H1 (cell line): ENCODE results near the gene MTFR2. TPM values are rescaled to one million over a fixed set of nuclear protein-coding genes. Genes with fewer than 3 reads are reported as not detected.

ENCODE experiments used
- CTCF ChIA-PET: fragments of 300-600 bp; sonication (Branson Sonifier 250); formaldehyde crosslinking; loops from one replicate; lab custom pipeline; 2021; ENCODE audit not compliant: partially characterized antibody; lab: Charles Lee
- POLR2A ChIA-PET: fragments of 300-600 bp; sonication (Branson Sonifier 250); formaldehyde crosslinking; loops from one replicate; lab custom pipeline; 2021; ENCODE audit warnings: inconsistent platforms; ENCODE audit not compliant: partially characterized antibody; lab: Charles Lee
- DNase-seq, 2 experiments: peaks; one replicate each; pipeline versions ENCODE4 v3.0.0 to v3.0.0-alpha.2; 2010 to 2022; ENCODE audit warnings: low spot score in 2 of 2, low read depth in 1 of 2, mixed read lengths in 1 of 2
- FAIRE-seq: peaks from 2 replicates; lab custom pipeline; 2011; peaks lifted over from hg19 to GRCh38; lab: Jason Lieb, UNC
- H2AFZ ChIP-seq: 2 replicates; pipeline ENCODE4 v1.8.1; 2012; ENCODE audit warnings: low read length, inconsistent platforms
- H2AK5ac ChIP-seq: 2 replicates; pipeline ENCODE4 v1.6.1; 2013; ENCODE audit warnings: low read depth, low read length
- H2BK120ac ChIP-seq: replicated peaks from 2 replicates; pipeline ENCODE3; 2013; ENCODE audit warnings: low read depth, low read length, inconsistent platforms
- H2BK12ac ChIP-seq: 2 replicates; pipeline ENCODE4 v1.6.1; 2013; ENCODE audit warnings: low read depth, low read length
- H2BK15ac ChIP-seq: 2 replicates; pipeline ENCODE4 v1.6.1; 2013; ENCODE audit warnings: low read length
- H2BK20ac ChIP-seq: 2 replicates; pipeline ENCODE4 v1.6.1; 2013; ENCODE audit warnings: low read length
- H2BK5ac ChIP-seq: 2 replicates; pipeline ENCODE4 v1.6.1; 2013; ENCODE audit warnings: low read depth, low read length
- H3K14ac ChIP-seq: 2 replicates; pipeline ENCODE4 v1.6.1; 2013; ENCODE audit warnings: inconsistent platforms; ENCODE audit not compliant: insufficient read length
- H3K18ac ChIP-seq: 2 replicates; pipeline ENCODE4 v1.6.1; 2013; ENCODE audit warnings: low read length; ENCODE audit errors: extremely low read depth
- H3K23ac ChIP-seq: 2 replicates; pipeline ENCODE4 v1.6.1; 2013; ENCODE audit warnings: inconsistent platforms; ENCODE audit not compliant: insufficient read length
- H3K23me2 ChIP-seq: 2 replicates; pipeline ENCODE4 v1.6.1; 2013; ENCODE audit warnings: low read depth, low read length
- H3K27ac ChIP-seq: 2 replicates; pipeline ENCODE4 v1.6.1; 2011; ENCODE audit warnings: low read depth, low read length, inconsistent platforms
- H3K27me3 ChIP-seq, 4 experiments: replicated peaks in 1 of 4; 1 replicate in 1 of 4; 2 replicates in 3 of 4; pipeline versions ENCODE4 v1.6.1 to v1.8.1; 2011 to 2013; ENCODE audit warnings: low read length in 3 of 4, mild to moderate bottlenecking in 3 of 4, inconsistent platforms in 2 of 4, mixed read lengths in 2 of 4, moderate library complexity in 1 of 4; ENCODE audit not compliant: control insufficient read depth in 3 of 4, insufficient read depth in 3 of 4; ENCODE audit errors: extremely low read depth in 1 of 4
- H3K36me3 ChIP-seq, 4 experiments: 2 replicates each; pipeline versions ENCODE4 v1.6.1 to v1.8.1; 2011 to 2013; ENCODE audit warnings: mild to moderate bottlenecking in 4 of 4, low read length in 3 of 4, moderate library complexity in 2 of 4, control low read depth in 1 of 4, inconsistent platforms in 1 of 4; ENCODE audit not compliant: insufficient read depth in 4 of 4, control insufficient read depth in 2 of 4
- H3K4ac ChIP-seq: replicated peaks from 2 replicates; pipeline ENCODE3; 2013; ENCODE audit warnings: low read length, low read depth, mixed read lengths, inconsistent platforms; ENCODE audit not compliant: insufficient read length
- H3K4me1 ChIP-seq, 4 experiments: replicated peaks in 1 of 4; 1 replicate in 1 of 4; 2 replicates in 3 of 4; pipeline versions ENCODE4 v1.6.1 to v1.8.1; 2011 to 2013; ENCODE audit warnings: low read length in 3 of 4, inconsistent platforms in 2 of 4, mixed read lengths in 1 of 4; ENCODE audit not compliant: insufficient read depth in 4 of 4, control insufficient read depth in 3 of 4
- H3K4me2 ChIP-seq, 2 experiments: 2 replicates each; pipeline versions ENCODE4 v1.6.1 to v1.8.1; 2011 to 2013; ENCODE audit warnings: low read depth in 2 of 2, low read length in 2 of 2, control low read depth in 1 of 2, inconsistent platforms in 1 of 2, mild to moderate bottlenecking in 1 of 2; ENCODE audit not compliant: insufficient read depth in 1 of 2
- H3K4me3 ChIP-seq, 4 experiments: fragments of 200-600, 300-600 bp in 1 of 4; sonication (generic), shearing (Covaris generic), sonication (Bioruptor Twin) in 1 of 4; 2 replicates each; pipeline versions ENCODE4 v1.5.1 to v1.8.1; 2011 to 2016; ENCODE audit warnings: low read length in 4 of 4, low read depth in 3 of 4, control low read depth in 2 of 4, inconsistent platforms in 2 of 4, mild to moderate bottlenecking in 2 of 4, mixed read lengths in 1 of 4, moderate library complexity in 1 of 4; ENCODE audit not compliant: insufficient read depth in 2 of 4; ENCODE audit errors: extremely low read depth in 1 of 4
- H3K56ac ChIP-seq: replicated peaks from 2 replicates; pipeline ENCODE3; 2013; ENCODE audit warnings: low read depth, mild to moderate bottlenecking, mixed read lengths, low read length, inconsistent platforms; ENCODE audit not compliant: insufficient read length
- H3K79me1 ChIP-seq: 2 replicates; pipeline ENCODE4 v1.6.1; 2013; ENCODE audit warnings: low read depth, low read length, control low read depth
- H3K79me2 ChIP-seq, 2 experiments: 2 replicates each; pipeline versions ENCODE4 v1.6.1 to v1.8.1; 2012 to 2013; ENCODE audit warnings: low read length in 2 of 2, mild to moderate bottlenecking in 2 of 2, inconsistent platforms in 1 of 2; ENCODE audit not compliant: insufficient read depth in 2 of 2, control insufficient read depth in 1 of 2
- H3K9ac ChIP-seq, 4 experiments: replicated peaks in 1 of 4; 1 replicate in 1 of 4; 2 replicates in 3 of 4; pipeline versions ENCODE4 v1.6.1 to v1.8.1; 2011 to 2013; ENCODE audit warnings: low read depth in 3 of 4, low read length in 3 of 4, control low read depth in 2 of 4, mild to moderate bottlenecking in 2 of 4, moderate library complexity in 2 of 4, inconsistent platforms in 1 of 4; ENCODE audit errors: extremely low read depth in 1 of 4
- H3K9me3 ChIP-seq, 2 experiments: 2 replicates each; pipeline versions ENCODE4 v1.6.1 to v1.8.1; 2012 to 2013; ENCODE audit warnings: mild to moderate bottlenecking in 2 of 2, moderate library complexity in 2 of 2, control low read depth in 1 of 2, inconsistent platforms in 1 of 2, low read depth in 1 of 2, low read length in 1 of 2, mixed read lengths in 1 of 2; ENCODE audit not compliant: insufficient read depth in 2 of 2
- H4K20me1 ChIP-seq, 2 experiments: replicated peaks in 1 of 2; 2 replicates each; pipeline versions ENCODE3 to v1.8.1; 2011 to 2013; ENCODE audit warnings: inconsistent platforms in 2 of 2, low read length in 2 of 2, mild to moderate bottlenecking in 1 of 2; ENCODE audit not compliant: insufficient read depth in 2 of 2, control insufficient read depth in 1 of 2
- H4K5ac ChIP-seq: 2 replicates; pipeline ENCODE4 v1.6.1; 2013; ENCODE audit warnings: low read length, low read depth, mixed read lengths, inconsistent platforms; ENCODE audit not compliant: insufficient read length
- H4K8ac ChIP-seq: 2 replicates; pipeline ENCODE4 v1.8.0; 2013; ENCODE audit warnings: mild to moderate bottlenecking, moderate library complexity, low read length, inconsistent platforms; ENCODE audit not compliant: insufficient read depth; ENCODE audit errors: extremely low read depth
- H4K91ac ChIP-seq: replicated peaks from 2 replicates; pipeline ENCODE3; 2013; ENCODE audit warnings: low read length, mixed read lengths, inconsistent platforms; ENCODE audit not compliant: insufficient read length
- EP300 ChIP-seq, 2 experiments: IDR thresholded peaks; 1 replicate in 1 of 2; 2 replicates in 1 of 2; pipeline ENCODE4 v1.6.1; 2011 to 2012; ENCODE audit warnings: low read depth in 2 of 2, low read length in 2 of 2, mild to moderate bottlenecking in 2 of 2, borderline replicate concordance in 1 of 2, inconsistent platforms in 1 of 2, moderate library complexity in 1 of 2
- GABPA ChIP-seq: IDR thresholded peaks from 2 replicates; pipeline ENCODE4 v1.6.1; 2011; ENCODE audit warnings: mild to moderate bottlenecking, low read length, moderate library complexity, borderline replicate concordance; ENCODE audit not compliant: insufficient read depth
- HDAC2 ChIP-seq, 2 experiments: fragments of 300-600 bp in 1 of 2; sonication (generic) in 1 of 2; IDR thresholded peaks; 2 replicates each; pipeline ENCODE4 v1.6.1; 2011 to 2012; ENCODE audit warnings: low read depth in 2 of 2, low read length in 2 of 2, mild to moderate bottlenecking in 2 of 2, moderate library complexity in 2 of 2, borderline replicate concordance in 1 of 2, inconsistent platforms in 1 of 2
- KDM5A ChIP-seq: fragments of 200-600 bp; IDR thresholded peaks from 2 replicates; pipeline ENCODE4 v1.7.1; 2012; ENCODE audit warnings: mild to moderate bottlenecking, low read length, inconsistent platforms, mixed read lengths
- POLR2AphosphoS5 ChIP-seq: IDR thresholded peaks from 2 replicates; pipeline ENCODE4 v1.6.1; 2011; ENCODE audit warnings: low read depth, low read length
- RBBP5 ChIP-seq: IDR thresholded peaks from 2 replicates; pipeline ENCODE4 v1.7.1; 2012; ENCODE audit warnings: low read depth, mild to moderate bottlenecking, inconsistent platforms, low read length, moderate library complexity, borderline replicate concordance
- SP1 ChIP-seq: IDR thresholded peaks from 2 replicates; pipeline ENCODE4 v1.6.1; 2011; ENCODE audit warnings: low read depth, low read length
- ZNF274 ChIP-seq: IDR thresholded peaks from 2 replicates; pipeline ENCODE4 v1.7.0; 2012; ENCODE audit warnings: low read length, borderline replicate concordance; ENCODE audit errors: extremely low read depth
- WGBS, 2 experiments: shearing (Covaris generic) in 1 of 2; methylation state at CpG; one replicate each; pipeline versions ENCODE4 v1.1.6 to v1.1.7; 2013 to 2015; ENCODE audit warnings: low lambda C conversion rate in 2 of 2, mixed read lengths in 2 of 2, inconsistent platforms in 1 of 2, low coverage in 1 of 2, missing lambda C conversion rate in 1 of 2; ENCODE audit not compliant: insufficient replicate concordance in 2 of 2, insufficient coverage in 1 of 2, insufficient read length in 1 of 2; ENCODE audit errors: extremely low coverage in 1 of 2, missing lambda C conversion rate in 1 of 2; 5-methylcytosine and 5-hydroxymethylcytosine counted together
- polyA plus RNA-seq, 7 experiments: library from polyadenylated mRNA; depleted of rRNA in 3 of 7; stranded (reverse) in 5 of 7; unstranded in 2 of 7; fragments of >200 nt in 5 of 7; fragments of 200-250 nt in 2 of 7; gene quantifications; 1 replicate in 5 of 7; 2 replicates in 1 of 7; 4 replicates in 1 of 7; pipeline versions ENCODE4 v1.2.1 to v1.2.3, GENCODE V29; 2011 to 2013; ENCODE audit warnings: missing spikeins in 2 of 7, mixed read lengths in 2 of 7
- total RNA-seq: library from RNA; stranded (reverse); fragmentation: NEBNext Ultra II Directional; extraction: Animal tissue kit (Norgen Biotek cat#: 25700); gene quantifications from 2 replicates; pipeline ENCODE4 v1.2.1, GENCODE V29; 2021

MTFR2 gene
- total and polyA plus RNA-seq, 2 of the 8 experiments (the other 6 are each of a cell fraction or from before 2014, with no cell fraction given), result 8.5 to 10.7 TPM

DNA sequence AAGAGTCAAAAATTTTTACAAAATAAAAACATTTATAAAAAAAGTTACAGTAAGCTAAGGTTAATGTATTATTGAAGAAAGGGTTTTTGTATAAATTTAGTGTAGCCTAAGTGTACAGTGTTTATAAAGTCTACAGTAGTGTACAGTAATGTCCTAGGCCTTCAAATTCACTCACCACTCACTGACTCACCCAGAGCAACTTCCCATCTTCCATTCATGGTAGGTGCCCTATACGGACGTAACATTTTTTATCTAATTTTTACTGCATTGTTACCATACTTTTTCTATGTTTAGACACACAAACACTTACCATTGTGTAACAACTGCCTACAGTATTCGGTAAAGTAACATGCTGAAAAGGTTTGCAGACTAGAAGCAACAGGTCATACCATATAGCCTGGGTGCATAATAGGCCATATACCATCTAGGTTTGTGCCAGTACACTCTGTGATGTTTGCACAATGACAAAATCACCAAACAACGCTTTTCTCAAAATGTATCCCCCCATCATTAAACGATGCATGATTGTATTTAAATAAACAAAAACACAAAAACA lies 6.0 kb downstream of the MTFR2 start:
- Histone ChIP-seq H4K8ac (no peak overlapping the region), H3K9ac (no peak overlapping the region), H3K9me3 (no peaks in the 10 kb centered on the region), H4K91ac (no peak overlapping the region), H2AFZ (no peak overlapping the region), H3K4me2 (no peak overlapping the region), H3K79me2 (peaks cover 0 to 3% of the 10 kb centered on the region in 2 experiments; a peak in 1 of 4 replicates), H4K5ac (no peak overlapping the region), H2BK5ac (no peak overlapping the region), H3K56ac (no peak overlapping the region), H3K27ac (no peak overlapping the region), H2BK12ac (no peak overlapping the region), H3K23ac (no peak overlapping the region), H3K4ac (no peak overlapping the region), H3K27me3 (no peaks in the 10 kb centered on the region), H3K23me2 (no peaks in the 10 kb centered on the region), H3K14ac (no peak overlapping the region), H2BK15ac (no peak overlapping the region), H2BK120ac (no peak overlapping the region), H2BK20ac (no peak overlapping the region), H2AK5ac (no peak overlapping the region), H3K4me3 (no peak overlapping the region), H4K20me1 (peaks cover 0 to 1% of the 10 kb centered on the region in 2 experiments), H3K36me3 (peaks cover 0 to 30% (median 6%) of the 10 kb centered on the region in 4 experiments; a peak in 5 of 8 replicates), H3K4me1 (no peaks in the 10 kb centered on the region; a peak in 1 of 7 replicates), H3K79me1 (no peaks in the 10 kb centered on the region), H3K18ac (no peak overlapping the region)
- DNase-seq (no peak), FAIRE-seq (no peak)
- CTCF ChIA-PET, result interaction anchor here (3.4 kb wide), 1 partner anchor 17 kb away, joined by 12 read pairs; no protein-coding TSS in a partner anchor
- POLR2A ChIA-PET, result interaction anchor here (0.6 to 1.1 kb wide), 2 partner anchors 10 to 418 kb away, joined by 3 read pairs; no protein-coding TSS in a partner anchor
- WGBS, 2 experiments, result 85% methylated on average over 5 of the region's 5 CpGs; no CpG with 5 or more reads in 1 of the 2 experiments
- TF ChIP-seq POLR2AphosphoS5, result no peak
- no peak for TF ChIP-seq EP300 (IDR thresholded peaks at IDR 0.05; ENCODE audit: borderline replicate concordance in 1 of 2, low read depth in 2 of 2, low read length in 2 of 2)
- no peak for TF ChIP-seq GABPA
- TF ChIP-seq SP1, result no peak
- no peak for TF ChIP-seq RBBP5
- no peak for TF ChIP-seq ZNF274
- TF ChIP-seq KDM5A, result no peak
- no peak for TF ChIP-seq HDAC2 (IDR thresholded peaks at IDR 0.05; ENCODE audit: borderline replicate concordance in 1 of 2, low read depth in 2 of 2, low read length in 2 of 2)
